ENCODE data around the gene ZIC1.

ZIC1 gene

GRCh38 chr3:147367676-147368075, 41.5 kb upstream of the ZIC1 start:
- no peaks in the 10 kb centered on the region for H3K9me3 ChIP-seq (replicated peaks; ENCODE audit: insufficient read depth, low read length)
- no peak overlapping the region for H3K4me2 ChIP-seq (ENCODE audit: low read depth, low read length)
- H3K79me2 ChIP-seq (ENCODE audit: low read length) = no peaks in the 10 kb centered on the region
- no peaks in the 10 kb centered on the region for H3F3A ChIP-seq (ENCODE audit: insufficient read depth, low read length)
- H3K9me2 ChIP-seq (replicated peaks; ENCODE audit: insufficient read depth, low read length) = no peaks in the 10 kb centered on the region; the same call in 1 of the 2 replicates
- H2AFZ ChIP-seq (ENCODE audit: low read length) = no peak overlapping the region
- DNase-seq = no peak
- no peaks in the 10 kb centered on the region for H3K27me3 ChIP-seq (replicated peaks; ENCODE audit: insufficient read depth, low read length)
- no peak overlapping the region for H3K9ac ChIP-seq (ENCODE audit: low read length)
- no peaks in the 10 kb centered on the region for H4K20me1 ChIP-seq (ENCODE audit: insufficient read depth, low read length)
- H3K27ac ChIP-seq (ENCODE audit: low read length) = no peak overlapping the region
- H3K4me3 ChIP-seq (ENCODE audit: low read length) = no peak overlapping the region
- H3K36me3 ChIP-seq (replicated peaks; ENCODE audit: insufficient read depth, low read length) = no peaks in the 10 kb centered on the region
- no peak for TF ChIP-seq EZH2phosphoT487 (IDR thresholded peaks at IDR 0.05; ENCODE audit: low read length)
- no peak for TF ChIP-seq CTCF (IDR thresholded peaks at IDR 0.05; ENCODE audit: low read length)
- no peak for TF ChIP-seq EZH2 (optimal IDR thresholded peaks at IDR 0.05; ENCODE audit: low read depth, low read length)
- no peaks in the 10 kb centered on the region for H3K4me1 ChIP-seq (ENCODE audit: low read length)

GRCh38 chr3:147368151-147368550, 41.0 kb upstream of the ZIC1 start:
- H3K36me3 ChIP-seq (replicated peaks; ENCODE audit: insufficient read depth, low read length) = no peaks in the 10 kb centered on the region
- no peaks in the 10 kb centered on the region for H3K27me3 ChIP-seq (replicated peaks; ENCODE audit: insufficient read depth, low read length)
- no peak for DNase-seq
- no peaks in the 10 kb centered on the region for H3K9me3 ChIP-seq (replicated peaks; ENCODE audit: insufficient read depth, low read length)
- TF ChIP-seq CTCF (IDR thresholded peaks at IDR 0.05; ENCODE audit: low read length) = no peak
- no peaks in the 10 kb centered on the region for H3F3A ChIP-seq (ENCODE audit: insufficient read depth, low read length)
- no peaks in the 10 kb centered on the region; the same call in 1 of the 2 replicates for H3K9me2 ChIP-seq (replicated peaks; ENCODE audit: insufficient read depth, low read length)
- H3K79me2 ChIP-seq (ENCODE audit: low read length) = no peaks in the 10 kb centered on the region
- no peak overlapping the region for H3K9ac ChIP-seq (ENCODE audit: low read length)
- H3K4me1 ChIP-seq (ENCODE audit: low read length) = no peaks in the 10 kb centered on the region
- H4K20me1 ChIP-seq (ENCODE audit: insufficient read depth, low read length) = no peaks in the 10 kb centered on the region
- no peak overlapping the region for H3K4me3 ChIP-seq (ENCODE audit: low read length)
- H3K27ac ChIP-seq (ENCODE audit: low read length) = no peak overlapping the region
- H3K4me2 ChIP-seq (ENCODE audit: low read depth, low read length) = no peak overlapping the region
- no peak overlapping the region for H2AFZ ChIP-seq (ENCODE audit: low read length)

GRCh38 chr3:147368561-147369221, 40.5 kb upstream of the ZIC1 start:
- TF ChIP-seq CTCF (IDR thresholded peaks at IDR 0.05; ENCODE audit: low read length) (no peak), EZH2 (optimal IDR thresholded peaks at IDR 0.05; ENCODE audit: low read depth, low read length) (no peak)
- no peaks in the 10 kb centered on the region; the same call in 1 of the 2 replicates for H3K9me2 ChIP-seq (replicated peaks; ENCODE audit: insufficient read depth, low read length)
- no peaks in the 10 kb centered on the region for H3K27me3 ChIP-seq (replicated peaks; ENCODE audit: insufficient read depth, low read length)
- no peaks in the 10 kb centered on the region for H4K20me1 ChIP-seq (ENCODE audit: insufficient read depth, low read length)
- H3K27ac ChIP-seq (ENCODE audit: low read length) = no peak overlapping the region
- H3F3A ChIP-seq (ENCODE audit: insufficient read depth, low read length) = no peaks in the 10 kb centered on the region
- H2AFZ ChIP-seq (ENCODE audit: low read length) = no peak overlapping the region
- DNase-seq = no peak
- no peaks in the 10 kb centered on the region for H3K79me2 ChIP-seq (ENCODE audit: low read length)
- H3K4me1 ChIP-seq (ENCODE audit: low read length) = no peaks in the 10 kb centered on the region
- no peak overlapping the region for H3K9ac ChIP-seq (ENCODE audit: low read length)
- H3K36me3 ChIP-seq (replicated peaks; ENCODE audit: insufficient read depth, low read length) = no peaks in the 10 kb centered on the region
- no peaks in the 10 kb centered on the region for H3K9me3 ChIP-seq (replicated peaks; ENCODE audit: insufficient read depth, low read length)
- H3K4me3 ChIP-seq (ENCODE audit: low read length) = no peak overlapping the region
- no peak overlapping the region for H3K4me2 ChIP-seq (ENCODE audit: low read depth, low read length)

All from MM.1S (cell line).